Brain microvascular endothelial cell (primary cell): ENCODE data around the gene BCL11B.

ENCODE experiments used
- DNase-seq: peaks from one replicate; pipeline ENCODE4 v3.0.0-alpha.2; 2020
- H3K27ac ChIP-seq: fragments of 250-450 bp; sonication (Bioruptor Pico); 2 replicates; pipeline ENCODE4 v1.5.1; 2020; ENCODE audit warnings: mild to moderate bottlenecking, moderate library complexity
- H3K27me3 ChIP-seq: fragments of 250-450 bp; sonication (Bioruptor Pico); replicated peaks from 2 replicates; pipeline ENCODE4 v1.5.1; 2020; ENCODE audit warnings: mild to moderate bottlenecking
- H3K36me3 ChIP-seq: fragments of 250-450 bp; sonication (Bioruptor Pico); replicated peaks from 2 replicates; pipeline ENCODE4 v1.5.1; 2020; ENCODE audit warnings: mild to moderate bottlenecking
- H3K4me3 ChIP-seq: 2 replicates; pipeline ENCODE4 v1.5.1; 2011; ENCODE audit warnings: low read depth, mild to moderate bottlenecking, control low read depth, low read length, moderate library complexity
- in situ Hi-C: cut with HindIII; loops from 2 replicates; pipeline ENCODE4 v1.10.0; 2017; ENCODE audit warnings: low sequenced_read_pairs, low pct_ligation_motif_present
- TF ChIP-seq, protein P1 (sequence below): IDR thresholded peaks from 2 replicates; pipeline ENCODE4 v1.5.1; 2011; ENCODE audit warnings: low read depth, mild to moderate bottlenecking, moderate library complexity, low read length, control low read depth, inconsistent platforms; ENCODE audit errors: missing control alignments

BCL11B gene

DNA sequence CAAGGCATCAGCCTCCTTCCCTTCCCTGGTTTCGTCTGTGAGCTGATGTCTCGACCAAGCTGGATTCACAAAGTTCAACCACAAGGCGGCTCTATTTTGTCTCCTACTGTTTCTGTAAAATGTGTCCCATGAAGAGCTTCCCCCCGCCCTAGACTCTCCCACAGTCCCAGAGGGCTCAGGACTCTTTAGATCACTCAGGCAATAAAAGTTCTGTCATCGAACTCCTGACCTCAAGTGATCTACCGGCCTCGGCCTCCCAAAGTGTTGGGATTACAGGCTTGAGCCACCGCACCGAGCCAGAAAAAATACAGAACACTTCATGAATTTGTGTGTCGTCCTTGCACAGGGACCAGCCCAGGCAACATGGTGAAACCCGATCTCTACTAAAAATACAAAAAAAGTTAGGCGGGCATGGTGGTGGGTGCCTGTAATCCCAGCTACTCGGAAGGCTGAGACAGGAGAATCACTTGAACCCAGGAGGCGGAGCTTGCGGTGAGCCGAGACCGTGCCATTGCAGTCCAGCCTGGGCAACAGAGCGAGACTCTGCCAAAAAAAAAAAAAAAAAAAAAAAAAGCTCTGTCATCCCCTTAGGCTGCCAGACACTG lies 149.4 kb downstream of the BCL11B start:
- no peaks in the 10 kb centered on the region for H3K27me3 ChIP-seq
- no peak overlapping the region for H3K27ac ChIP-seq
- no peak for DNase-seq
- H3K4me3 ChIP-seq: no peak overlapping the region
- TF ChIP-seq, protein P1, sequence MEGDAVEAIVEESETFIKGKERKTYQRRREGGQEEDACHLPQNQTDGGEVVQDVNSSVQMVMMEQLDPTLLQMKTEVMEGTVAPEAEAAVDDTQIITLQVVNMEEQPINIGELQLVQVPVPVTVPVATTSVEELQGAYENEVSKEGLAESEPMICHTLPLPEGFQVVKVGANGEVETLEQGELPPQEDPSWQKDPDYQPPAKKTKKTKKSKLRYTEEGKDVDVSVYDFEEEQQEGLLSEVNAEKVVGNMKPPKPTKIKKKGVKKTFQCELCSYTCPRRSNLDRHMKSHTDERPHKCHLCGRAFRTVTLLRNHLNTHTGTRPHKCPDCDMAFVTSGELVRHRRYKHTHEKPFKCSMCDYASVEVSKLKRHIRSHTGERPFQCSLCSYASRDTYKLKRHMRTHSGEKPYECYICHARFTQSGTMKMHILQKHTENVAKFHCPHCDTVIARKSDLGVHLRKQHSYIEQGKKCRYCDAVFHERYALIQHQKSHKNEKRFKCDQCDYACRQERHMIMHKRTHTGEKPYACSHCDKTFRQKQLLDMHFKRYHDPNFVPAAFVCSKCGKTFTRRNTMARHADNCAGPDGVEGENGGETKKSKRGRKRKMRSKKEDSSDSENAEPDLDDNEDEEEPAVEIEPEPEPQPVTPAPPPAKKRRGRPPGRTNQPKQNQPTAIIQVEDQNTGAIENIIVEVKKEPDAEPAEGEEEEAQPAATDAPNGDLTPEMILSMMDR: no peak
- in situ Hi-C loops: no loop called here
- H3K36me3 ChIP-seq: no peaks in the 10 kb centered on the region

DNA sequence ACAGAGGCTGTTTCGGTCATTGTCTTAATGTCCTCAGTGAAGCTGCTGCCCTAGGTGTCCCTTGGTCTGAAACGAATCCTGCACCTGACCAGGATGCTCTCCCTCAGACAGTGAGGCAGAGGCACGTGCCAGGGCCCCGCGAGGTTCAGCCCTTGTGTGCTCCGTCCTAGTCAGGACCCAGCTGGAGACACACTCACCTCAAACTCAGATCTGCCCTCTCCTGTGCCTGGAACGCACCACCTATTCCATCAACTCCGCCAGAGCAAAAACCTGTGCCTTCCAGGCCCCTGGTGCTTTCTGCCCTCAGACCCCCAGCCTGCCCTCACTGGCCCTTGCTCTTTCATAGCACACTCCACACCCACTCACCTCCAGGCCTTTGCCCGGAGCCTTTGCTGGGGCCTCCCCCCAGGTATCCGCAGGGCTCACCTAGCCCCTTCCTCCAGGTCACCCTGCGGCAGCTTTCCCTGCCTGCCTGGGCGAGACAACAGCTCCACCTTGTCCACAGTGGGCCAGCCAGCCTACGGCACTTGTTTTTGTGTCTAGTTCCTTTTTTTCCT lies 150.6 kb downstream of the BCL11B start:
- TF ChIP-seq, protein P1: no peak
- in situ Hi-C loops: no loop called here
- H3K27me3 ChIP-seq: no peaks in the 10 kb centered on the region
- H3K4me3 ChIP-seq: no peak overlapping the region
- no peak overlapping the region for H3K27ac ChIP-seq
- no peak for DNase-seq
- no peaks in the 10 kb centered on the region for H3K36me3 ChIP-seq

DNA sequence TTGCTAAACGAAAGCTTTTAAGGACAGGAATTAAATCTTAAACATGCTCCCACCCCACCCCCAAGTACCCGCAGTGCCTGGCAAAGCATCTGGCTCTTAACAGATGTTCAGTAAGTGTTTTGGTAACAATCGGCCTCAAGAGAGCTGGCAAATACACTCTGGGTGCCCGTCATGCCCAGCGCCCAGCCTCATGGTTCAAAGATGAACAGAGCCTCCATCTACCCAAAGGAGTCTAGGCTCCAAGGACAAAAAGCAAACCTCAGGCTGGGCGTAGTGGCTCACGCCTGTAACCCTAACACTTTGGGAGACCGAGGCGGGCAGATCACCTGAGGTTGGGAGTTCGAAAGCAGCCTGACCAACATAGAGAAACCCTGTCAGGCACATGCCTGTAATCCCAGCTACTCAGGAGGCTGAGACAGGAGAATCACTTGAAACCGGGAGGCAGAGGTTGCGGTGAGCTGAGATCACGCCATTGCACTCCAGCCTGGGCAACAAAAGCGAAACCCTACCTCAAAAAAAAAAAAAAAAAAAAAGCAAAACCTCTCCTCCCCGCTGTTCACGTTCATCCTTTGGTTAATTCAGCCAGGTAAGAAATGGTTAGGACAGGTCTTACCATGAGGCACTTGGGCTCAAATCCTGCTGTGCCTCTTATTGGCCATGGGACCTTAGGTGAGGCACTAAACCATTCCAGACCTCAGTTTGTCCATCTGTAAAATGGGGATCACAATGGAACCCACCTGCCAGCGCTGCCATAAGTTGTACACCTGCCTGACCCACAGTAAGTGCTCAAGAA lies 151.3 kb downstream of the BCL11B start:
- no peaks in the 10 kb centered on the region for H3K36me3 ChIP-seq
- TF ChIP-seq, protein P1: no peak
- H3K4me3 ChIP-seq: no peak overlapping the region
- H3K27ac ChIP-seq: no peak overlapping the region
- no peaks in the 10 kb centered on the region for H3K27me3 ChIP-seq
- in situ Hi-C loops: no loop called here
- no peak for DNase-seq

DNA sequence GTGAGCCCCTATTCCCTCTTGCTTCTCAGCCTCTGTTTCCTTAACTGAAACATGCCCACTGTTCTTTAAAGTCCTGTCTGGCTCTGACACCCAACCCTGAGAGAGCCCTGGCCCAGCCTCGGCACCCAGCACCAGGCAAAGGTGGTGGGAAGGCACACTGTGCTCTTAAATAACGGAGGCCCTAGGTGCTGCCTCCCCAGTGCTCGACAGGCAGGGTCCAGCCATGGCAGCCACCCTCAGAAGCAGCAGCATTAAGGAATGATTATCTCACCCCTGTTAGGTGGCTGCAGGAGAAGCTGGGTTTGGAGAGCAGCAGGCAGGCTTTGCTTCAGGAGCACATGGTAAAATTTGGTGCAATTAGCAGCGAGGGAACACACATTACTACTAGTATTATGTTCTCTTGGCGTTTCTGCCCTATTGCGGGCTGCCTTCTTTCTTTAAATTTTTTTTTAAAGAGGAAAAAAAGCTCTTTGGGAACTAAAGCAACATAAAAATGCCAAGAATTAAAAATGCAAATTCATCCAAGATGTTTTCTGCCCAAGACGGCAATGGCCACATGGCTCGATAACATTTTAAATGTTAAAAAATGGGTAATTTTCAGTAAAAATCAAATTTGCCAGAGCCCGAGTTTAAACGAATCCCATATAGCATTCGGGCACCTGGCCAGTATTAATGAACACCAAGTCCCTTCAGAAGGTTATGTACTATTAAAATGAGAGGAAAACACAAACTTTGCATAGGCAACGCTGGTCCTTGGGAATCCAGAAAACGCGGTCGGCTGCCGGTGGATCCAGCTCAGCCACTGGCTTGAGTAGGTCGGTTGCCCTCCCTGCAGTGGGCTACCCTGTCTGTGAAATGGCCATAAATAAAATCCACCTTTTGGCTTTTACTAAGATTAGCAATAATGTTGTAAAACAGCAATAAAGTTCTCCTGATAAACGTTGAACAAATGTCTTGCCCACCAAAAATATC lies 152.2 kb downstream of the BCL11B start:
- Histone ChIP-seq H3K36me3 (no peaks in the 10 kb centered on the region), H3K27ac (no peak overlapping the region), H3K4me3 (no peak overlapping the region), H3K27me3 (no peaks in the 10 kb centered on the region)
- TF ChIP-seq, protein P1: no peak
- in situ Hi-C loops: no loop called here
- no peak for DNase-seq
